LoVo (cell line): Measurements from ENCODE around the gene MFF.
"Not testable (repeated sequence)": the region's sequence is repeated elsewhere in the genome, so short reads cannot be mapped to it uniquely, and the experiment has no call there.

Experiments used
- DNase-seq: peaks from one replicate; pipeline ENCODE4 v3.0.0-alpha.2; 2016; ENCODE audit warnings: low spot score

The MFF gene

GRCh38 chr2:227337442-227337841 lies 12.4 kb downstream of the MFF start:
- DNase-seq = no peak

GRCh38 chr2:227339098-227339599 lies 14.1 kb downstream of the MFF start:
- DNase-seq = no peak

- DNase-seq = no peak
Observed at GRCh38 chr2:227340106-227340505, 15.1 kb downstream of the MFF start.

GRCh38 chr2:227341553-227341952 lies 16.5 kb downstream of the MFF start:
- DNase-seq = no peak

GRCh38 chr2:227344231-227344630 lies 19.2 kb downstream of the MFF start:
- no peak for DNase-seq

- DNase-seq = no peak
Observed at GRCh38 chr2:227347117-227347516, 22.1 kb downstream of the MFF start.

- no peak for DNase-seq
Observed at GRCh38 chr2:227348324-227348723, 23.3 kb downstream of the MFF start.

GRCh38 chr2:227349989-227350612 lies 25.1 kb downstream of the MFF start:
- no peak for DNase-seq

GRCh38 chr2:227351639-227352038 lies 26.6 kb downstream of the MFF start:
- no peak for DNase-seq

- no peak for DNase-seq
Observed at GRCh38 chr2:227360351-227360750, 35.3 kb downstream of the MFF start.

- no peak for DNase-seq
Observed at GRCh38 chr2:227363756-227364155, 38.7 kb downstream of the MFF start.

GRCh38 chr2:227364585-227365263 lies 39.7 kb downstream of the MFF start:
- DNase-seq = not testable (repeated sequence)

GRCh38 chr2:227365833-227366232 lies 40.8 kb downstream of the MFF start:
- DNase-seq = no peak

GRCh38 chr2:227366769-227367426 lies 41.8 kb downstream of the MFF start:
- DNase-seq = no peak

GRCh38 chr2:227367427-227367795 lies 42.4 kb downstream of the MFF start:
- no peak for DNase-seq

GRCh38 chr2:227368574-227368973 lies 43.5 kb downstream of the MFF start:
- DNase-seq = no peak

GRCh38 chr2:227370092-227370491 lies 45.0 kb downstream of the MFF start:
- DNase-seq = no peak

GRCh38 chr2:227370791-227371312 lies 45.8 kb downstream of the MFF start:
- no peak for DNase-seq

- no peak for DNase-seq
Observed at GRCh38 chr2:227373389-227373788, 48.3 kb downstream of the MFF start.

GRCh38 chr2:227374158-227374557 lies 49.1 kb downstream of the MFF start:
- no peak for DNase-seq

GRCh38 chr2:227376656-227377396 lies 51.8 kb downstream of the MFF start:
- peak; percentile 39 for DNase-seq
